ENCODE measurements around the gene TMEM244. TPM values are rescaled to one million over a fixed set of nuclear protein-coding genes. Genes with fewer than 3 reads are reported as not detected.

Gene TMEM244
- total and polyA plus RNA-seq, 2 donors (not counting 3 experiments of a cell fraction or from before 2014, with no cell fraction given): not detected

- H3K36me3 ChIP-seq (ENCODE audit: control insufficient read depth in 2 of 2, extremely low read depth in 1 of 2, insufficient read depth in 2 of 2, low read length in 2 of 2): no peaks in the 10 kb centered on the region
- H3K9ac ChIP-seq (replicated peaks; ENCODE audit: extremely low read depth, insufficient read depth, low read length): no peak overlapping the region
- no peaks in the 10 kb centered on the region for H4K20me1 ChIP-seq (replicated peaks; ENCODE audit: control insufficient read depth, extremely low read depth, insufficient read depth, low read length)
- DNase-seq (ENCODE audit: low read depth, low spot score) (no peak), FAIRE-seq (no peak)
- CTCF ChIA-PET: interaction anchor here (2.1 kb wide), 1 partner anchor 12 kb away, joined by 5 read pairs; no protein-coding TSS in a partner anchor
- no peak overlapping the region for H3K4me2 ChIP-seq (ENCODE audit: insufficient read depth, low read length)
- no peak for TF ChIP-seq FOS (IDR thresholded peaks at IDR 0.05; ENCODE audit: borderline replicate concordance, insufficient read depth, low read length)
- TF ChIP-seq MAX (IDR thresholded peaks at IDR 0.05; ENCODE audit: insufficient read depth, insufficient read length): no peak
- TF ChIP-seq POLR2AphosphoS5 (IDR thresholded peaks at IDR 0.05; ENCODE audit: insufficient read depth, low read depth, low read length): no peak
- no peak for TF ChIP-seq MYC (IDR thresholded peaks at IDR 0.05; ENCODE audit: low read depth, low read length)
- TF ChIP-seq POLR2A (IDR thresholded peaks at IDR 0.05; ENCODE audit: low read depth, low read length): no peak
- no peak for TF ChIP-seq CTCF (IDR thresholded peaks at IDR 0.05; ENCODE audit: extremely low read depth in 1 of 2, insufficient read depth in 1 of 2, low read depth in 1 of 2, low read length in 2 of 2)
- no peak for TF ChIP-seq JUN (IDR thresholded peaks at IDR 0.05; ENCODE audit: borderline replicate concordance, insufficient read depth, insufficient read length, low read depth)
- TF ChIP-seq GATA2 (IDR thresholded peaks at IDR 0.05; ENCODE audit: insufficient read depth, insufficient read length, low read depth, low read length): no peak
- TF ChIP-seq EZH2 (IDR thresholded peaks at IDR 0.05; ENCODE audit: borderline replicate concordance, low read depth, low read length, severe bottlenecking): no peak
- intact Hi-C loops (cut with micrococcal nuclease) (no loop called here), dilution Hi-C loops (cut with MboI; ENCODE audit: extremely low pct_ligation_motif_present, low sequenced_read_pairs) (no loop called here)
- no peak overlapping the region for H3K4me3 ChIP-seq (replicated peaks in 1 of 3; ENCODE audit: insufficient read depth in 1 of 3, low read depth in 1 of 3, low read length in 3 of 3)
- H3K79me2 ChIP-seq (ENCODE audit: control insufficient read depth, insufficient read depth, low read length): no peaks in the 10 kb centered on the region
- H3K4me1 ChIP-seq (ENCODE audit: control insufficient read depth, extremely low read depth, insufficient read depth, low read length): no peaks in the 10 kb centered on the region
- no peaks in the 10 kb centered on the region for H3K9me1 ChIP-seq (replicated peaks; ENCODE audit: control insufficient read depth, extremely low read depth, insufficient read depth, low read length)
- H3K9me3 ChIP-seq (replicated peaks; ENCODE audit: control insufficient read depth, insufficient read depth, low read length): no peaks in the 10 kb centered on the region
- no TSS peak for BruUV-seq (replicated peaks)
- POLR2A ChIA-PET: no interaction called here
- H2AFZ ChIP-seq (ENCODE audit: low read depth, low read length): no peak overlapping the region
- no peak overlapping the region for H3K27ac ChIP-seq (ENCODE audit: insufficient read depth, low read depth, low read length)
- H3K27me3 ChIP-seq (ENCODE audit: control insufficient read depth in 2 of 2, insufficient read depth in 2 of 2, low read length in 2 of 2): no peaks in the 10 kb centered on the region
These were observed 40.8 kb upstream of the TMEM244 start for GRCh38 chr6:129901910-129902309.

Measured in endothelial cell of umbilical vein (primary cell).